ENCODE data around the gene EML3. TPM values are rescaled to one million over a fixed set of nuclear protein-coding genes. Genes with fewer than 3 reads are reported as not detected.
A peak's percentile ranks its signal among the peaks of the same experiment; 100 is the strongest.

Gene EML3
- total RNA-seq, 1 donor from 2014 or later: 91.1 TPM

- H3K4me1 ChIP-seq: peaks cover 90% of the 10 kb centered on the region
Observed at GRCh38 chr11:62554387-62555167, 58.0 kb downstream of the EML3 start.

GRCh38 chr11:62553839-62554361 is 58.7 kb downstream of the EML3 start:
- Histone ChIP-seq H3K36me3 (peaks cover 8% of the 10 kb centered on the region), H3K27me3 (no peaks in the 10 kb centered on the region), H3K4me3 (peak overlapping the region; percentile 29), H3K9me3 (no peaks in the 10 kb centered on the region), H3K27ac (peak overlapping the region; percentile 98), H3K4me1 (peaks cover 91% of the 10 kb centered on the region)
- intact Hi-C loops (cut with DNase I): no loop called here
- no peak for TF ChIP-seq CTCF (IDR thresholded peaks at IDR 0.05)
- DNase-seq (no peak), ATAC-seq (no peak)

More at GRCh38 chr11:62554387-62555167, 58.0 kb downstream of the EML3 start:
- intact Hi-C loops (cut with DNase I): no loop called here
- H3K4me3 ChIP-seq: no peak overlapping the region
- TF ChIP-seq CTCF (IDR thresholded peaks at IDR 0.05): no peak
- no peaks in the 10 kb centered on the region for H3K9me3 ChIP-seq
- ATAC-seq: no peak
- H3K27ac ChIP-seq: peak overlapping the region; percentile 98
- H3K36me3 ChIP-seq: peaks cover 15% of the 10 kb centered on the region
- no peak for DNase-seq
- no peaks in the 10 kb centered on the region for H3K27me3 ChIP-seq

- peaks cover 2% of the 10 kb centered on the region for H3K36me3 ChIP-seq
- peak overlapping the region; percentile 29 for H3K4me3 ChIP-seq
- intact Hi-C loops (cut with DNase I): no loop called here
- H3K27me3 ChIP-seq: no peaks in the 10 kb centered on the region
- peak; percentile 85 for ATAC-seq
- no peaks in the 10 kb centered on the region for H3K9me3 ChIP-seq
- peaks cover 95% of the 10 kb centered on the region for H3K4me1 ChIP-seq
- peak; percentile 91 for DNase-seq
- peak overlapping the region; percentile 98 for H3K27ac ChIP-seq
- no peak for TF ChIP-seq CTCF (IDR thresholded peaks at IDR 0.05)
Observed at GRCh38 chr11:62553080-62553838, 59.3 kb downstream of the EML3 start.

GRCh38 chr11:62552485-62553079 is 60.0 kb downstream of the EML3 start:
- Histone ChIP-seq H3K27ac (peak overlapping the region; percentile 98), H3K36me3 (no peaks in the 10 kb centered on the region), H3K27me3 (no peaks in the 10 kb centered on the region), H3K4me3 (peak overlapping the region; percentile 29), H3K9me3 (no peaks in the 10 kb centered on the region), H3K4me1 (peaks cover 96% of the 10 kb centered on the region)
- no peak for TF ChIP-seq CTCF (IDR thresholded peaks at IDR 0.05)
- DNase-seq: no peak
- no peak for ATAC-seq
- intact Hi-C loops (cut with DNase I): no loop called here

Small RNA genes lying within 50 kb of the gene (microRNA-seq; reads per million reads assigned to microRNA genes)
- gene MIR6747 (ENCODE audit: borderline microRNAs expressed): not detected

Other genes with a start within 250 kb of the EML3 start
- 5.4 TPM for gene SCGB1A1, start 193.7 kb downstream of the EML3 start, total RNA-seq
- gene AHNAK, start 66.0 kb downstream of the EML3 start, total RNA-seq: 819 TPM
- 847 TPM for gene EEF1G, start 38.9 kb downstream of the EML3 start, total RNA-seq
- 17.6 TPM for gene TUT1, start 21.3 kb downstream of the EML3 start, total RNA-seq
- gene MTA2, start 10.9 kb downstream of the EML3 start, total RNA-seq: 75.0 TPM
- gene ROM1, start 482 bp upstream of the EML3 start, total RNA-seq: 5.2 TPM
- gene B3GAT3, start 9.2 kb upstream of the EML3 start, total RNA-seq: 40.1 TPM
- gene GANAB, start 33.8 kb upstream of the EML3 start, total RNA-seq: 229 TPM
- gene INTS5, start 40.5 kb upstream of the EML3 start, total RNA-seq: 18.8 TPM
- 41.7 TPM for gene C11orf98, start 52.4 kb upstream of the EML3 start, total RNA-seq
- 14.6 TPM for gene CSKMT, start 52.5 kb upstream of the EML3 start, total RNA-seq
- gene UQCC3, start 58.9 kb upstream of the EML3 start, total RNA-seq: 5.7 TPM
- gene LBHD1, start 59.5 kb upstream of the EML3 start, total RNA-seq: 6.1 TPM
- 95.2 TPM for gene UBXN1, start 66.3 kb upstream of the EML3 start, total RNA-seq
- 2.0 TPM for gene LRRN4CL, start 76.8 kb upstream of the EML3 start, total RNA-seq
- 65.6 TPM for gene BSCL2, start 94.6 kb upstream of the EML3 start, total RNA-seq
- gene GNG3, start 94.9 kb upstream of the EML3 start, total RNA-seq: not detected
- gene HNRNPUL2, start 114.7 kb upstream of the EML3 start, total RNA-seq: 43.1 TPM
- gene TTC9C, start 115.7 kb upstream of the EML3 start, total RNA-seq: 31.3 TPM
- 12.5 TPM for gene ZBTB3, start 141.4 kb upstream of the EML3 start, total RNA-seq
- gene POLR2G, start 148.8 kb upstream of the EML3 start, total RNA-seq: 54.7 TPM
- 23.9 TPM for gene TAF6L, start 158.6 kb upstream of the EML3 start, total RNA-seq
- gene TMEM179B, start 174.6 kb upstream of the EML3 start, total RNA-seq: 52.4 TPM
- 14.8 TPM for gene TMEM223, start 179.2 kb upstream of the EML3 start, total RNA-seq
- gene NXF1, start 192.7 kb upstream of the EML3 start, total RNA-seq: 96.2 TPM
- gene STX5, start 219.3 kb upstream of the EML3 start, total RNA-seq: 40.9 TPM
- gene TEX54, start 220.1 kb upstream of the EML3 start, total RNA-seq: not detected
- 43.9 TPM for gene WDR74, start 226.8 kb upstream of the EML3 start, total RNA-seq